GM23338 (cell line): ENCODE data around the gene DAD1. TPM values are rescaled to one million over a fixed set of nuclear protein-coding genes. Genes with fewer than 3 reads are reported as not detected.

Source experiments
- ATAC-seq: fragments of 200-7000 bp; cut with Tn5 transposase; 3 replicates; pipeline ENCODE4 v1.9.1; 2020
- DNase-seq: peaks from one replicate; pipeline ENCODE4 v3.0.0-alpha.2; 2015; ENCODE audit warnings: low spot score
- H2AFZ ChIP-seq: fragments of 200-600 bp; sonication (generic); 2 replicates; pipeline ENCODE4 v1.8.0; 2016; ENCODE audit warnings: antibody characterized with exemption, mild to moderate bottlenecking, moderate library complexity
- H3F3A ChIP-seq: fragments of 200-600 bp; sonication (generic); replicated peaks from 2 replicates; pipeline ENCODE4 v1.8.0; 2017; ENCODE audit warnings: antibody characterized with exemption, mixed run types, low read depth
- H3K27ac ChIP-seq: fragments of 200-600 bp; sonication (generic); 2 replicates; pipeline ENCODE4 v1.6.1; 2016; ENCODE audit warnings: low read depth
- H3K27me3 ChIP-seq: fragments of 200-600 bp; sonication (generic); 2 replicates; pipeline ENCODE4 v1.8.0; 2016; ENCODE audit warnings: mild to moderate bottlenecking, mixed run types, moderate library complexity; ENCODE audit not compliant: insufficient read depth
- H3K36me3 ChIP-seq: fragments of 200-600 bp; sonication (generic); 2 replicates; pipeline ENCODE4 v1.8.0; 2016; ENCODE audit warnings: mild to moderate bottlenecking; ENCODE audit not compliant: insufficient read depth
- H3K4me1 ChIP-seq: fragments of 200-600 bp; sonication (generic); 2 replicates; pipeline ENCODE4 v1.8.0; 2016; ENCODE audit warnings: mild to moderate bottlenecking, moderate library complexity; ENCODE audit not compliant: insufficient read depth
- H3K4me2 ChIP-seq: fragments of 200-600 bp; sonication (generic); 2 replicates; pipeline ENCODE4 v1.7.1; 2017; ENCODE audit warnings: mixed run types
- H3K4me3 ChIP-seq: fragments of 200-600 bp; sonication (generic); 2 replicates; pipeline ENCODE4 v1.6.1; 2016; ENCODE audit warnings: mixed run types
- H3K79me2 ChIP-seq: fragments of 200-600 bp; sonication (generic); replicated peaks from 2 replicates; pipeline ENCODE4 v1.8.0; 2017; ENCODE audit warnings: mild to moderate bottlenecking; ENCODE audit not compliant: insufficient read depth
- H3K9me2 ChIP-seq: fragments of 200-600 bp; sonication (generic); 2 replicates; pipeline ENCODE4 v1.8.0; 2017; ENCODE audit not compliant: insufficient read depth
- H4K20me1 ChIP-seq: fragments of 200-600 bp; sonication (generic); replicated peaks from 2 replicates; pipeline ENCODE4 v1.8.0; 2017; ENCODE audit warnings: mild to moderate bottlenecking; ENCODE audit not compliant: insufficient read depth
- H3K27ac Mint-ChIP-seq: 2 replicates; pipeline ENCODE4 v1.8.0; 2020; ENCODE audit warnings: inconsistent platforms, mild to moderate bottlenecking, moderate library complexity, mixed read lengths
- H3K27me3 Mint-ChIP-seq: 3 replicates; pipeline ENCODE4 v1.8.0; 2022; ENCODE audit warnings: low read depth, mild to moderate bottlenecking, moderate library complexity, mixed read lengths, inconsistent platforms; ENCODE audit not compliant: insufficient read depth, poor library complexity
- H3K36me3 Mint-ChIP-seq: 3 replicates; pipeline ENCODE4 v1.8.0; 2021; ENCODE audit warnings: low read depth, mild to moderate bottlenecking, inconsistent platforms, moderate library complexity, mixed read lengths
- H3K4me1 Mint-ChIP-seq: 3 replicates; pipeline ENCODE4 v1.8.0; 2020; ENCODE audit warnings: mild to moderate bottlenecking, inconsistent platforms, mixed read lengths
- H3K4me3 Mint-ChIP-seq: 3 replicates; pipeline ENCODE4 v1.8.0; 2021; ENCODE audit warnings: moderate library complexity, mild to moderate bottlenecking, inconsistent platforms, mixed read lengths
- H3K9me3 Mint-ChIP-seq: 3 replicates; pipeline ENCODE4 v1.8.0; 2020; ENCODE audit warnings: moderate library complexity, mild to moderate bottlenecking, inconsistent platforms, mixed read lengths
- CREB1 ChIP-seq: fragments of 250-450 bp; sonication (Bioruptor Pico); IDR thresholded peaks from 2 replicates; pipeline ENCODE4 v1.5.0; 2020; ENCODE audit warnings: low read depth, mild to moderate bottlenecking, moderate library complexity
- EZH2 ChIP-seq: fragments of 200-600 bp; sonication (generic); IDR thresholded peaks from one replicate; pipeline ENCODE4 v1.8.0; 2017; ENCODE audit warnings: antibody characterized with exemption, mild to moderate bottlenecking, low read depth; ENCODE audit not compliant: unreplicated experiment
- EZH2phosphoT487 ChIP-seq: fragments of 200-600 bp; sonication (generic); IDR thresholded peaks from one replicate; pipeline ENCODE4 v1.8.1; 2018; ENCODE audit warnings: antibody characterized with exemption; ENCODE audit not compliant: unreplicated experiment
- JUNB ChIP-seq: IDR thresholded peaks from one replicate; pipeline ENCODE4 v1.6.1; 2016; ENCODE audit warnings: antibody characterized with exemption; ENCODE audit not compliant: unreplicated experiment
- NANOG ChIP-seq: IDR thresholded peaks from 2 replicates; pipeline ENCODE4 v1.6.1; 2016; ENCODE audit warnings: antibody characterized with exemption, borderline replicate concordance
- POLR2AphosphoS5 ChIP-seq: IDR thresholded peaks from 2 replicates; pipeline ENCODE4 v1.6.1; 2016; ENCODE audit warnings: antibody characterized with exemption, low read depth
- STAT1 ChIP-seq: IDR thresholded peaks from one replicate; pipeline ENCODE4 v1.6.1; 2016; ENCODE audit warnings: antibody characterized with exemption; ENCODE audit not compliant: unreplicated experiment
- ZNF114 ChIP-seq: fragments of 250-450 bp; sonication (Bioruptor Pico); IDR thresholded peaks from 2 replicates; pipeline ENCODE4 v1.5.0; 2020; ENCODE audit warnings: mild to moderate bottlenecking, moderate library complexity
- ZNF331 ChIP-seq: fragments of 250-450 bp; sonication (Bioruptor Pico); IDR thresholded peaks from 2 replicates; pipeline ENCODE4 v1.5.0; 2020; ENCODE audit warnings: low read depth, mild to moderate bottlenecking, moderate library complexity
- polyA plus RNA-seq: library from polyadenylated mRNA; unstranded; fragments of >200 nt; fragmentation: Nextera tagmentation; extraction: Ambion mirVana; gene quantifications from 2 replicates; pipeline ENCODE4 v1.2.1, GENCODE V29; 2016
- total RNA-seq: library from RNA; depleted of rRNA; stranded (reverse); fragments of >200 nt; shearing (Covaris generic); gene quantifications from 2 replicates; pipeline ENCODE4 v1.2.3, GENCODE V29; 2014
- TF ChIP-seq, protein P1 (sequence below): IDR thresholded peaks from 2 replicates; pipeline ENCODE4 v1.6.1; 2016; ENCODE audit warnings: antibody characterized with exemption
- TF ChIP-seq, protein P2 (sequence below): fragments of 250-450 bp; sonication (Bioruptor Pico); IDR thresholded peaks from 2 replicates; pipeline ENCODE4 v1.5.0; 2020; ENCODE audit warnings: mild to moderate bottlenecking, moderate library complexity
- TF ChIP-seq, protein P3 (sequence below), 2 experiments: fragments of 200-600 bp in 1 of 2; sonication (generic) in 1 of 2; conservative IDR thresholded peaks; 2 replicates each; pipeline versions ENCODE4 v1.5.1 to v1.6.1; 2016 to 2017; ENCODE audit warnings: antibody characterized with exemption in 2 of 2, low read depth in 2 of 2, mild to moderate bottlenecking in 2 of 2, moderate library complexity in 1 of 2
- TF ChIP-seq, protein P4 (sequence below): IDR thresholded peaks from one replicate; pipeline ENCODE4 v1.6.1; 2018; ENCODE audit warnings: antibody characterized with exemption; ENCODE audit not compliant: unreplicated experiment

DAD1 gene
- total and polyA plus RNA-seq, 2 experiments from 2014 or later: 180 to 252 TPM

GRCh38 chr14:22538671-22539228 is 50.3 kb downstream of the DAD1 start:
- Mint-ChIP-seq H3K4me1 (no peaks in the 10 kb centered on the region; the same call in 2 of the 3 replicates), H3K27ac (no peak overlapping the region), H3K9me3 (no peaks in the 10 kb centered on the region), H3K4me3 (no peak overlapping the region), H3K36me3 (no peaks in the 10 kb centered on the region), H3K27me3 (peaks cover 2% of the 10 kb centered on the region)
- Histone ChIP-seq H3K36me3 (no peaks in the 10 kb centered on the region), H3K9me2 (0 out of 2 replicates have a peak, but pooled peaks cover 7% of the 10 kb centered on the region), H2AFZ (peak overlapping the region; percentile 76; the same call in 1 of the 2 replicates), H3K79me2 (no peaks in the 10 kb centered on the region), H3F3A (no peaks in the 10 kb centered on the region), H3K4me3 (no peak overlapping the region), H4K20me1 (no peaks in the 10 kb centered on the region), H3K4me1 (no peaks in the 10 kb centered on the region), H3K27ac (no peak overlapping the region), H3K27me3 (no peaks in the 10 kb centered on the region), H3K4me2 (no peak overlapping the region)
- TF ChIP-seq EZH2phosphoT487 (no peak), STAT1 (no peak), NANOG (no peak), EZH2 (no peak), JUNB (no peak), ZNF331 (CRISPR knock-in tag) (no peak), CREB1 (no peak), ZNF114 (CRISPR knock-in tag) (no peak), POLR2AphosphoS5 (no peak)
- TF ChIP-seq, protein P1, sequence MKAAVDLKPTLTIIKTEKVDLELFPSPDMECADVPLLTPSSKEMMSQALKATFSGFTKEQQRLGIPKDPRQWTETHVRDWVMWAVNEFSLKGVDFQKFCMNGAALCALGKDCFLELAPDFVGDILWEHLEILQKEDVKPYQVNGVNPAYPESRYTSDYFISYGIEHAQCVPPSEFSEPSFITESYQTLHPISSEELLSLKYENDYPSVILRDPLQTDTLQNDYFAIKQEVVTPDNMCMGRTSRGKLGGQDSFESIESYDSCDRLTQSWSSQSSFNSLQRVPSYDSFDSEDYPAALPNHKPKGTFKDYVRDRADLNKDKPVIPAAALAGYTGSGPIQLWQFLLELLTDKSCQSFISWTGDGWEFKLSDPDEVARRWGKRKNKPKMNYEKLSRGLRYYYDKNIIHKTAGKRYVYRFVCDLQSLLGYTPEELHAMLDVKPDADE: no peak
- TF ChIP-seq, protein P2, sequence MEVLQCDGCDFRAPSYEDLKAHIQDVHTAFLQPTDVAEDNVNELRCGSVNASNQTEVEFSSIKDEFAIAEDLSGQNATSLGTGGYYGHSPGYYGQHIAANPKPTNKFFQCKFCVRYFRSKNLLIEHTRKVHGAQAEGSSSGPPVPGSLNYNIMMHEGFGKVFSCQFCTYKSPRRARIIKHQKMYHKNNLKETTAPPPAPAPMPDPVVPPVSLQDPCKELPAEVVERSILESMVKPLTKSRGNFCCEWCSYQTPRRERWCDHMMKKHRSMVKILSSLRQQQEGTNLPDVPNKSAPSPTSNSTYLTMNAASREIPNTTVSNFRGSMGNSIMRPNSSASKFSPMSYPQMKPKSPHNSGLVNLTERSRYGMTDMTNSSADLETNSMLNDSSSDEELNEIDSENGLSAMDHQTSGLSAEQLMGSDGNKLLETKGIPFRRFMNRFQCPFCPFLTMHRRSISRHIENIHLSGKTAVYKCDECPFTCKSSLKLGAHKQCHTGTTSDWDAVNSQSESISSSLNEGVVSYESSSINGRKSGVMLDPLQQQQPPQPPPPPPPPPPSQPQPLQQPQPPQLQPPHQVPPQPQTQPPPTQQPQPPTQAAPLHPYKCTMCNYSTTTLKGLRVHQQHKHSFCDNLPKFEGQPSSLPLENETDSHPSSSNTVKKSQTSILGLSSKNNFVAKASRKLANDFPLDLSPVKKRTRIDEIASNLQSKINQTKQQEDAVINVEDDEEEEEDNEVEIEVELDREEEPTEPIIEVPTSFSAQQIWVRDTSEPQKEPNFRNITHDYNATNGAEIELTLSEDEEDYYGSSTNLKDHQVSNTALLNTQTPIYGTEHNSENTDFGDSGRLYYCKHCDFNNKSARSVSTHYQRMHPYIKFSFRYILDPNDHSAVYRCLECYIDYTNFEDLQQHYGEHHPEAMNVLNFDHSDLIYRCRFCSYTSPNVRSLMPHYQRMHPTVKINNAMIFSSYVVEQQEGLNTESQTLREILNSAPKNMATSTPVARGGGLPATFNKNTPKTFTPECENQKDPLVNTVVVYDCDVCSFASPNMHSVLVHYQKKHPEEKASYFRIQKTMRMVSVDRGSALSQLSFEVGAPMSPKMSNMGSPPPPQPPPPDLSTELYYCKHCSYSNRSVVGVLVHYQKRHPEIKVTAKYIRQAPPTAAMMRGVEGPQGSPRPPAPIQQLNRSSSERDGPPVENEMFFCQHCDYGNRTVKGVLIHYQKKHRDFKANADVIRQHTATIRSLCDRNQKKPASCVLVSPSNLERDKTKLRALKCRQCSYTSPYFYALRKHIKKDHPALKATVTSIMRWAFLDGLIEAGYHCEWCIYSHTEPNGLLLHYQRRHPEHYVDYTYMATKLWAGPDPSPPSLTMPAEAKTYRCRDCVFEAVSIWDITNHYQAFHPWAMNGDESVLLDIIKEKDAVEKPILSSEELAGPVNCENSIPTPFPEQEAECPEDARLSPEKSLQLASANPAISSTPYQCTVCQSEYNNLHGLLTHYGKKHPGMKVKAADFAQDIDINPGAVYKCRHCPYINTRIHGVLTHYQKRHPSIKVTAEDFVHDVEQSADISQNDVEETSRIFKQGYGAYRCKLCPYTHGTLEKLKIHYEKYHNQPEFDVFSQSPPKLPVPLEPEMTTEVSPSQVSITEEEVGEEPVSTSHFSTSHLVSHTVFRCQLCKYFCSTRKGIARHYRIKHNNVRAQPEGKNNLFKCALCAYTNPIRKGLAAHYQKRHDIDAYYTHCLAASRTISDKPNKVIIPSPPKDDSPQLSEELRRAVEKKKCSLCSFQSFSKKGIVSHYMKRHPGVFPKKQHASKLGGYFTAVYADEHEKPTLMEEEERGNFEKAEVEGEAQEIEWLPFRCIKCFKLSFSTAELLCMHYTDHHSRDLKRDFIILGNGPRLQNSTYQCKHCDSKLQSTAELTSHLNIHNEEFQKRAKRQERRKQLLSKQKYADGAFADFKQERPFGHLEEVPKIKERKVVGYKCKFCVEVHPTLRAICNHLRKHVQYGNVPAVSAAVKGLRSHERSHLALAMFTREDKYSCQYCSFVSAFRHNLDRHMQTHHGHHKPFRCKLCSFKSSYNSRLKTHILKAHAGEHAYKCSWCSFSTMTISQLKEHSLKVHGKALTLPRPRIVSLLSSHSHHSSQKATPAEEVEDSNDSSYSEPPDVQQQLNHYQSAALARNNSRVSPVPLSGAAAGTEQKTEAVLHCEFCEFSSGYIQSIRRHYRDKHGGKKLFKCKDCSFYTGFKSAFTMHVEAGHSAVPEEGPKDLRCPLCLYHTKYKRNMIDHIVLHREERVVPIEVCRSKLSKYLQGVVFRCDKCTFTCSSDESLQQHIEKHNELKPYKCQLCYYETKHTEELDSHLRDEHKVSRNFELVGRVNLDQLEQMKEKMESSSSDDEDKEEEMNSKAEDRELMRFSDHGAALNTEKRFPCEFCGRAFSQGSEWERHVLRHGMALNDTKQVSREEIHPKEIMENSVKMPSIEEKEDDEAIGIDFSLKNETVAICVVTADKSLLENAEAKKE (CRISPR knock-in tag): no peak
- TF ChIP-seq, protein P3, sequence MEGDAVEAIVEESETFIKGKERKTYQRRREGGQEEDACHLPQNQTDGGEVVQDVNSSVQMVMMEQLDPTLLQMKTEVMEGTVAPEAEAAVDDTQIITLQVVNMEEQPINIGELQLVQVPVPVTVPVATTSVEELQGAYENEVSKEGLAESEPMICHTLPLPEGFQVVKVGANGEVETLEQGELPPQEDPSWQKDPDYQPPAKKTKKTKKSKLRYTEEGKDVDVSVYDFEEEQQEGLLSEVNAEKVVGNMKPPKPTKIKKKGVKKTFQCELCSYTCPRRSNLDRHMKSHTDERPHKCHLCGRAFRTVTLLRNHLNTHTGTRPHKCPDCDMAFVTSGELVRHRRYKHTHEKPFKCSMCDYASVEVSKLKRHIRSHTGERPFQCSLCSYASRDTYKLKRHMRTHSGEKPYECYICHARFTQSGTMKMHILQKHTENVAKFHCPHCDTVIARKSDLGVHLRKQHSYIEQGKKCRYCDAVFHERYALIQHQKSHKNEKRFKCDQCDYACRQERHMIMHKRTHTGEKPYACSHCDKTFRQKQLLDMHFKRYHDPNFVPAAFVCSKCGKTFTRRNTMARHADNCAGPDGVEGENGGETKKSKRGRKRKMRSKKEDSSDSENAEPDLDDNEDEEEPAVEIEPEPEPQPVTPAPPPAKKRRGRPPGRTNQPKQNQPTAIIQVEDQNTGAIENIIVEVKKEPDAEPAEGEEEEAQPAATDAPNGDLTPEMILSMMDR (conservative IDR thresholded peaks at IDR 0.05; ENCODE audit: low read depth in 2 of 2): no peak
- TF ChIP-seq, protein P4, sequence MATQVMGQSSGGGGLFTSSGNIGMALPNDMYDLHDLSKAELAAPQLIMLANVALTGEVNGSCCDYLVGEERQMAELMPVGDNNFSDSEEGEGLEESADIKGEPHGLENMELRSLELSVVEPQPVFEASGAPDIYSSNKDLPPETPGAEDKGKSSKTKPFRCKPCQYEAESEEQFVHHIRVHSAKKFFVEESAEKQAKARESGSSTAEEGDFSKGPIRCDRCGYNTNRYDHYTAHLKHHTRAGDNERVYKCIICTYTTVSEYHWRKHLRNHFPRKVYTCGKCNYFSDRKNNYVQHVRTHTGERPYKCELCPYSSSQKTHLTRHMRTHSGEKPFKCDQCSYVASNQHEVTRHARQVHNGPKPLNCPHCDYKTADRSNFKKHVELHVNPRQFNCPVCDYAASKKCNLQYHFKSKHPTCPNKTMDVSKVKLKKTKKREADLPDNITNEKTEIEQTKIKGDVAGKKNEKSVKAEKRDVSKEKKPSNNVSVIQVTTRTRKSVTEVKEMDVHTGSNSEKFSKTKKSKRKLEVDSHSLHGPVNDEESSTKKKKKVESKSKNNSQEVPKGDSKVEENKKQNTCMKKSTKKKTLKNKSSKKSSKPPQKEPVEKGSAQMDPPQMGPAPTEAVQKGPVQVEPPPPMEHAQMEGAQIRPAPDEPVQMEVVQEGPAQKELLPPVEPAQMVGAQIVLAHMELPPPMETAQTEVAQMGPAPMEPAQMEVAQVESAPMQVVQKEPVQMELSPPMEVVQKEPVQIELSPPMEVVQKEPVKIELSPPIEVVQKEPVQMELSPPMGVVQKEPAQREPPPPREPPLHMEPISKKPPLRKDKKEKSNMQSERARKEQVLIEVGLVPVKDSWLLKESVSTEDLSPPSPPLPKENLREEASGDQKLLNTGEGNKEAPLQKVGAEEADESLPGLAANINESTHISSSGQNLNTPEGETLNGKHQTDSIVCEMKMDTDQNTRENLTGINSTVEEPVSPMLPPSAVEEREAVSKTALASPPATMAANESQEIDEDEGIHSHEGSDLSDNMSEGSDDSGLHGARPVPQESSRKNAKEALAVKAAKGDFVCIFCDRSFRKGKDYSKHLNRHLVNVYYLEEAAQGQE: no peak
- ATAC-seq: no peak
- no peak for DNase-seq
